22Rv1 (cell line): ENCODE measurements around the gene PRSS21.

Source experiments
- H3K27ac ChIP-seq: fragments of 450-650 bp; 2 replicates; pipeline ENCODE4 v1.5.1; 2017
- CTCF ChIP-seq: fragments of 450-650 bp; IDR thresholded peaks from 2 replicates; pipeline ENCODE4 v1.5.1; 2017; ENCODE audit warnings: mild to moderate bottlenecking
- ZFX ChIP-seq: fragments of 450-650 bp; IDR thresholded peaks from 2 replicates; pipeline ENCODE4 v1.6.1; 2017; ENCODE audit warnings: antibody characterized with exemption, borderline replicate concordance

PRSS21 gene

GRCh38 chr16:2842340-2843000 is 25.4 kb downstream of the PRSS21 start:
- TF ChIP-seq CTCF: peak; percentile 80
- no peak for TF ChIP-seq ZFX
- H3K27ac ChIP-seq: no peak overlapping the region

GRCh38 chr16:2843526-2843925 is 26.5 kb downstream of the PRSS21 start:
- H3K27ac ChIP-seq: no peak overlapping the region
- no peak for TF ChIP-seq ZFX
- TF ChIP-seq CTCF: no peak

GRCh38 chr16:2845116-2845515 is 28.1 kb downstream of the PRSS21 start:
- H3K27ac ChIP-seq: no peak overlapping the region
- no peak for TF ChIP-seq CTCF

GRCh38 chr16:2846511-2847310 is 29.7 kb downstream of the PRSS21 start:
- no peak overlapping the region for H3K27ac ChIP-seq
- TF ChIP-seq ZFX (no peak), CTCF (no peak)

- no peak for TF ChIP-seq ZFX
- no peak for TF ChIP-seq CTCF
- no peak overlapping the region for H3K27ac ChIP-seq
Observed at GRCh38 chr16:2848933-2849725, 32.1 kb downstream of the PRSS21 start.

GRCh38 chr16:2852003-2852730 is 35.1 kb downstream of the PRSS21 start:
- no peak for TF ChIP-seq ZFX
- no peak overlapping the region for H3K27ac ChIP-seq

- TF ChIP-seq CTCF: no peak
- no peak overlapping the region for H3K27ac ChIP-seq
Observed at GRCh38 chr16:2852731-2853507, 35.9 kb downstream of the PRSS21 start.
